Endothelial cell of hepatic sinusoid (primary cell): ENCODE data around the gene WWTR1.

Source experiments
- in situ Hi-C: cut with HindIII; loops from 2 replicates; pipeline ENCODE4 v1.10.0; 2017; ENCODE audit warnings: low sequenced_read_pairs

The WWTR1 gene

GRCh38 chr3:149541091-149541491, 116.7 kb downstream of the WWTR1 start:
- in situ Hi-C loops = loop anchor here (5.0 kb wide), 1 partner anchor 36 kb away; no protein-coding TSS in a partner anchor

DNA sequence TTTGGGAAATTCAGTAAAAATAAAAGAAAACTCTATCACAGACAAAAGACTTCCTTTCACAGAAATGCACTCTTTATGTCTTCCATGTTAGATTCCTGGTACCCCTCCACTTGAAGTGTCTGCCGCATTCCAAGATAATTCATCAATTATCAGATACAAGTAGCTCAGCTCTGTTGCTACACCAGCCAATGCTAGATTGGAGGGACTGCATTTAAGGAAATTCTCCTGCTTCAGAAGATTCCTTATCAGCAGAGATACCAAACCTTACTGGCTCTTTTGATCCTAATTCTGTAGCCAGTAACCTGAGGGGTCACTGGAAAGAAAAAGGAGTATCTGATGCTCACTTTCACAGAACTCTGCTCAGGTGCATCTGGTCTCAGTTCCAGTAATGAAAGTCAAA, 119.5 kb downstream of the WWTR1 start:
- in situ Hi-C loops = no loop called here

- in situ Hi-C loops = no loop called here
These were observed 121.4 kb downstream of the WWTR1 start for GRCh38 chr3:149536429-149536828.

- in situ Hi-C loops = no loop called here
These were observed 122.5 kb downstream of the WWTR1 start for GRCh38 chr3:149535333-149535685.

GRCh38 chr3:149534671-149535332, 123.0 kb downstream of the WWTR1 start:
- in situ Hi-C loops = loop anchor here (5.0 kb wide), 1 partner anchor 82 kb away; no protein-coding TSS in a partner anchor

GRCh38 chr3:149534082-149534481, 123.7 kb downstream of the WWTR1 start:
- in situ Hi-C loops = loop anchor here (5.0 kb wide), 1 partner anchor 83 kb away; no protein-coding TSS in a partner anchor

DNA sequence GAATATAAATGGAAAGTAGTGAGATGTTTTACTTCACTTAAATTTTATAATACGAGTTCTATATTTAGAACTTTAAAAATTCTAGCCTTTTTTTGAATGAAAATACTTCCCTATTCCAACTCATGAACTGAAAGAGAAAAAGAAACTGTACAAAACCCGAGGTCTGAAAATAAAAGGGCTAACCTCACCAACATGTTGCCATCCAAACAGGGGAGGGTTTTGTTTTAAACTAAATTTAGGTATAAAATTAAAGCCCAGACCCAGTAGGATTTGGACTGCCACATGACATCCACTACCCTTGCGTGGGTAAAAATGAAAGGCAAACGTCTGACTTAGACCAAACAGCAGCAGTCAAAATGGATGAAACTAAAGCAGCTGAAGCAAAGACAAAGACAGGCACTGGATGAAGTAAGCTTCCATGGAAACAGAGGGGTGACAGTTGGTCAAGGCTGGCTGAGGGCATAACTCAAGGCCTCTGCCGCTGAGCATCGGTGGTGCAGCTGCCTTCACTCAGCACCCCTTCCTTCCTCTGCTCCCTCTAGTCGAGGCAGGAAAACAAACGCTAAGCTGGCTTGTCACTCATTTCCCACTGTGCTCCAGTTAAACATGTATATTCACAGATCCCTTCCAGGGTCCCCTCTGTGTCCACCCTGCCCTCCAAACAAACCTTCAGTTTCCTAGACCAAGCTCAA, 125.2 kb downstream of the WWTR1 start:
- in situ Hi-C loops = loop anchor here (5.0 kb wide), 1 partner anchor 85 kb away; no protein-coding TSS in a partner anchor

- in situ Hi-C loops = loop anchor here (10.0 kb wide), 1 partner anchor 64 kb away; no protein-coding TSS in a partner anchor
These were observed 128.7 kb downstream of the WWTR1 start for GRCh38 chr3:149529099-149529498.

DNA sequence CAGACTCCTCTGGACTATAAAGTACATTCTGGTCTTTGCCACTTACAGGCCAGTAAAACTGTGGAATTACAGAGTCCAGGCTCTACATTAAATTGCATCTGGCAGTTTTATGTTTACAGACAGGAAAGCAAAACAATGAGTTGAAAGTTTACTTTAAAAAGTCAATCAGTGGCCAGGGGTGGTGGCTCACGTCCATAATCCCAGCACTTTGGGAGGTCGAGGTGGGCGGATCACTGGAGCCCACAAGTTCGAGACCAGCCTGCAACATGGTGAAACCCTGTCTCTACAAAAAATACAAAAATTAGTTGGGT, 129.5 kb downstream of the WWTR1 start:
- in situ Hi-C loops = loop anchor here (10.0 kb wide), 1 partner anchor 63 kb away; no protein-coding TSS in a partner anchor

DNA sequence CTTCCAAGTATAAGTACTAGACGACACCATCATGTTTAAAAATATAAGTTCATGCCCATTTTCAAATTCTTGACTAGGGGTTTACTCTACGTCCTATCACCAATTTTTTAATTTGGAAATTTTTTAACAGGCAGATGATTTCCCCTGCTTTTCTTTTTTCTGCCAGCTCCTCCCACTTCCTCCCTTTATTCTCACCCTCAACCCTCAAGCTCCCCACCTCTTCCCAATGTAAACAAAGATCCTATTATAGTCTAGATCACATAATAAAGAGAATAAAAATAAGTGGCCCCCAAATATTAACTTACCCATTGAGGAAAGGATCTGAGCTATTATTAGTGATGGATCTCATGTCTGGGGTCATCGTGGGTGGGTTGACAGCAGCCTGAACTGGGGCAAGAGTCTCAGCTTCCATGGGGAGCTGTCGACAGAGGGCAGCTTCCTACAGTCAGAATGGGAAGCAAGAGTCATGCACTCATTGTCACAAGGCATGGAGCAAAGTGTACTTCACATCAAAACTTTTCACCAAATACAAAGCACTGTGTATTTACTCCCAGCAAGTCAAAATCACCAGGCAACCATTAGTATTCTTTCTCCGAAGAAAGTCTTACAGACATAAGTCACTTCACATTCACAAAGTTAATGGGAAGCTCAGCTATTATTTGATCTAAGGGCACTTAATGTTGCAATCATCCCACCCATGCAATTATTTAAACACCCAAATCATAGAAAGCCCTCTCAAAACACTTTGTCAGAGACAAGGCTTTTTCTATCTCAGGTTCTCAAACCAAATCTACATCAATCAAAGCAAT, 130.1 kb downstream of the WWTR1 start:
- in situ Hi-C loops = loop anchor here (10.0 kb wide), 1 partner anchor 63 kb away; no protein-coding TSS in a partner anchor

GRCh38 chr3:149523512-149524299, 134.1 kb downstream of the WWTR1 start:
- in situ Hi-C loops = loop anchor here (10.0 to 25.0 kb wide), 2 partner anchors 59 to 214 kb away; no protein-coding TSS in a partner anchor

DNA sequence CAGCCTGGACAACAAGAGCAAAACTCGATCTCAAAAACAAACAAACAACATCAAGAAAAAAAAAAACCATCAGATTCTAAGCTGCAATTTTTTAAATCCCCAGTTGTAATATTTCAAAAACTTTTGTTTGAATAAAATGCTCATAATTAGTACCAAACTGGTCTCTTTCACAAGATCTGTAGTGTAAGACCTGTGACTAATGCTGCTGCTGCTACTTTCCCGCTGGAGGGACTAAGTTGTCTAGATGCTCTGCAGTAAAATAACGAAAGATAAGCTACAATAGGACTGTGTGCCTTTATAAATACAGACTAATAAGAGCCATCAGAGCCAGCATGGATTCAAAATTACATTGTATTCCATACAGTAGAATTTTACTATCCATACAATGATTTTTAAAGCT, 137.9 kb downstream of the WWTR1 start:
- in situ Hi-C loops = loop anchor here (10.0 to 25.0 kb wide), 2 partner anchors 55 to 217 kb away; no protein-coding TSS in a partner anchor

DNA sequence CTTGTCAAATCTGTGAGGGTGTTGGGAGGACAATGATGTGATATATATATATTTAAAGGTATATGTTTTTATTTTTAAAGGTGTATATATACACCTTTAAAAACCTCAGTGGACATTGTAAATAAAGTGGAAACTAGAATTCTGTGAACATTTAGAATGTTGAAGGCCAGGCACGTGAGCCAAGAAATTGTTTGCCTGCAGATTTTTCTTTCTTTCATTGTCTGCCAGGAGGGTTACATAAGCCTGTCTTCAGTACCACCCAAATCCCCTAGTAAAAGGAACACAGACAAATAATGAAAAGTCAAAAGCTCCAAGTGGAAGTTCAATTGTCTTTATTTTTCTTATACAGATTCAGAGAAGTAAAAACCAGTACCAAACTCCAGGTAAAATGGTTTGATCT, 140.9 kb downstream of the WWTR1 start:
- in situ Hi-C loops = loop anchor here (25.0 kb wide), 1 partner anchor 220 kb away; no protein-coding TSS in a partner anchor

- in situ Hi-C loops = loop anchor here (25.0 kb wide), 1 partner anchor 222 kb away; no protein-coding TSS in a partner anchor
These were observed 142.6 kb downstream of the WWTR1 start for GRCh38 chr3:149515249-149515648.

- in situ Hi-C loops = loop anchor here (25.0 kb wide), 1 partner anchor 223 kb away; no protein-coding TSS in a partner anchor
These were observed 143.4 kb downstream of the WWTR1 start for GRCh38 chr3:149514471-149514870.

DNA sequence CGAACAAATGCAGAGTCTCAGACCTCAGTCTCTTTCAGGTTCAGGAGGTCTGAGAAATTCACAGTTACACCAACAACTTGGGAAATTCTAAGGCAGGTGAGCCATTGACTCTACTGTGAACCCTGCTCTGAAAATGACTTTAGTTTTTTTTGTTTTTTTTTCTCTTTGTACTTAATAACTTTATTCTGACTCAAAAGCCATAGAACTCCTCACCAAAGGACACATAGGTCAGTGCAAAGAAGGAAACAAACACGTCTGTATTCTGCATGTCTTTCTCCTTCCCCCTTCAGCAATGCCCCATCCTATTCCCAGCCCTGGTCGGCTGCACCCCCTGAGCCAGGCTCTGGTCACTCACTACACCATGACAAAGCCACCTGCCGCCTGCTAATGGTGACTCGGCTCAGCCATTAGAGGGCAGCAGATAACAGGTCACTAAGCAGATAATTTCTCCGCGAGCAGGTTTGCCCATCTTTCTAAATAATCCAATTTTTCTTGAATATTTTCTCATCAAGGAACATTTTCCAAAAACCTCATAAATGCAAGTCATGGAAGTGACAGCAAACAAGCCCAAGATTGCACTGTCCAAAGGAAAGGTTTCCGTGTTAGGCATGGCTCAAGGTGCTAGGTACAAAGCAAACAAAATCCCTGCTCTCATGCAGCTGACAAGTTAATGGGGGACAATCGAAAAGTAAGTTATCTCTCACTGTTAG, 145.6 kb downstream of the WWTR1 start:
- in situ Hi-C loops = loop anchor here (25.0 kb wide), 1 partner anchor 225 kb away; no protein-coding TSS in a partner anchor

GRCh38 chr3:149511040-149511626, 146.7 kb downstream of the WWTR1 start:
- in situ Hi-C loops = loop anchor here (25.0 kb wide), 1 partner anchor 226 kb away; no protein-coding TSS in a partner anchor

DNA sequence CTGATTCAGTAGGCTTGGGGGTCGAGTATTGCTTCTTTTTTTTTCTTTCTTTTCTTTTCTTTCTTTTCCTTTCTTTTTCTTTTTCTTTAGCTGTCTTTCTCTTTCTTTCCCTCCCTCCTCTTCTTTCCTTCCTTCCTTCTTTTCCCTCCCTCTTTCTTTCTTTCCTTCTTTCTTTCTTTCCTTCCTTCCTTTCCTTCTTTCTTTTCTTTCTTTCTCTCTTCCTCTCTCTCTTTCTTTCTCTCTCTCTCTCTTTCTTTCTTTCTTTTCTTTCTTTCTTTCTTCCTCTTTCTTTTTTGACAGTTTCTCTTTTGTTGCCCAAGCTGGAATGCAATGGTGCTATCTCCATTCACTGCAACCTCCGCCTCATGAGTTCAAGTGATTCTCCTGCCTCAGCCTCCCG, 147.3 kb downstream of the WWTR1 start:
- in situ Hi-C loops = loop anchor here (25.0 kb wide), 1 partner anchor 227 kb away; no protein-coding TSS in a partner anchor

DNA sequence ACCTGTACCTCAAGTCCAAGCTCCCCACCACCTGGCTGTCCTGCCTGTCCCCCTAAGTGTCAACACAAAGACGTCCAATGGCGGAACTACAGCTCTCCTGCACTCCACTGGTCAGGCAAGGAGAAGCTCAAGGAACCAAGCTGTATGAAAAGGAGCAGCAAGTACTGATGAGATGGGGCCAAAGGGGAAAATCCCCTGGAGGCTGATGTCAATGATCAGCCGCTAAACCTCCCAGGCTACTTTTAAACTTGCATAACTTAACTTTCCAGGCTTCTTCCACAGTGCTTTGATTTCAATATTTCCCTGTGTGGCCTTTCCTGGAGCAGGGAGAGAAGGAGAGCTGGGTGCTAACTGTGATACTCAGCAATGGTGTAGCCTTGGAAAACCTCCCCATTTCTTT, 148.3 kb downstream of the WWTR1 start:
- in situ Hi-C loops = loop anchor here (25.0 kb wide), 1 partner anchor 228 kb away; no protein-coding TSS in a partner anchor
